ENCODE measurements around the gene MAP3K13. TPM values are rescaled to one million over a fixed set of nuclear protein-coding genes. Genes with fewer than 3 reads are reported as not detected.

MAP3K13 gene
- total and polyA plus RNA-seq, 10 of the 15 experiments (the other 5 are each of a cell fraction or from before 2014, with no cell fraction given) = 10.5 to 70.8 (median 26.8) TPM

DNA sequence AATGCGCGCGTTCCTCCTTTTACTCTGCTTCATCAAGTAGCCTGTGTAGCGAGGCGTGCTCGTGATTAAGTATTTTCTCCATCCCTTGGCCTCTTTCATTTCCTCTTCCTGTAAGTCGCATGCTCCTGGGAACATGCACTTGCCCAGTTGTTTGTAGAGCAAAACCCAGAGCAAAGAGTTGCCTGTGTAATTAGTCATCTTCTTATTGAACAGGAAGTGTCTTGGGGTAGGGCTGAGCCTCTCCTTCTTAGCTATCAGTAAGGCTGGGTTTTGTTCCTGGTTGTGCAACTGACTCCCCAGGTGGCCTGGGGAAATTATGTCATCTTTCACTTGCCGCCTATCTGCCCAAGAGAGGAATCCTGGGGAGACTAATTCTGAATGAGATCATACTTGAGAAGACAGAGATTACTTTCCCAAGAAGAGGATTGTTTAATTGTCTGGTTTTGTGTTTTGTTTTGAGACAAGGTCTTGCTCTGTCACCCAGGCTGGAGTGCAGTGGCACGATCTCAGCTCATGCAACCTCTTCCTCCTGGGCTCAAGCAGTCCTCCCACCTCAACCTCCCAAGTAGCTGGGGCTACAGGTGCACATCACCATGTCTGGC, 174.5 kb downstream of the MAP3K13 start (continued):
- TF ChIP-seq, protein P1, sequence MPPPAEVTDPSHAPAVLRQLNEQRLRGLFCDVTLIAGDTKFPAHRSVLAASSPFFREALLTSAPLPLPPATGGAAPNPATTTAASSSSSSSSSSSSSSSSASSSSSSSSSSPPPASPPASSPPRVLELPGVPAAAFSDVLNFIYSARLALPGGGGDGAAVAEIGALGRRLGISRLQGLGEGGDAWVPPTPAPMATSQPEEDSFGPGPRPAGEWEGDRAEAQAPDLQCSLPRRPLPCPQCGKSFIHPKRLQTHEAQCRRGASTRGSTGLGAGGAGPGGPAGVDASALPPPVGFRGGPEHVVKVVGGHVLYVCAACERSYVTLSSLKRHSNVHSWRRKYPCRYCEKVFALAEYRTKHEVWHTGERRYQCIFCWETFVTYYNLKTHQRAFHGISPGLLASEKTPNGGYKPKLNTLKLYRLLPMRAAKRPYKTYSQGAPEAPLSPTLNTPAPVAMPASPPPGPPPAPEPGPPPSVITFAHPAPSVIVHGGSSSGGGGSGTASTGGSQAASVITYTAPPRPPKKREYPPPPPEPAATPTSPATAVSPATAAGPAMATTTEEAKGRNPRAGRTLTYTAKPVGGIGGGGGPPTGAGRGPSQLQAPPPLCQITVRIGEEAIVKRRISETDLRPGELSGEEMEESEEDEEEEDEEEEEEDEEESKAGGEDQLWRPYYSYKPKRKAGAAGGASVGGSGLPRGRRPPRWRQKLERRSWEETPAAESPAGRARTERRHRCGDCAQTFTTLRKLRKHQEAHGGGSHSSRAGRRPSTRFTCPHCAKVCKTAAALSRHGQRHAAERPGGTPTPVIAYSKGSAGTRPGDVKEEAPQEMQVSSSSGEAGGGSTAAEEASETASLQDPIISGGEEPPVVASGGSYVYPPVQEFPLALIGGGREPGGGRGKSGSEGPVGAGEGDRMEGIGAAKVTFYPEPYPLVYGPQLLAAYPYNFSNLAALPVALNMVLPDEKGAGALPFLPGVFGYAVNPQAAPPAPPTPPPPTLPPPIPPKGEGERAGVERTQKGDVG (CRISPR knock-in tag; IDR thresholded peaks at IDR 0.05) = no peak
- TF ChIP-seq TARDBP (IDR thresholded peaks at IDR 0.05; ENCODE audit: borderline replicate concordance) = 0 out of 2 replicates have a peak, but pooled peaks have one; percentile 57
- peak; percentile 58 for TF ChIP-seq GABPA (IDR thresholded peaks at IDR 0.05; ENCODE audit: low read depth)
- no peak; the same call in 2 of the 3 replicates for TF ChIP-seq POU2F2 (IDR thresholded peaks at IDR 0.05; ENCODE audit: borderline replicate concordance, low read depth, low read length)
- no peak for TF ChIP-seq ZNF217 (IDR thresholded peaks at IDR 0.05)
- peak; percentile 64 for TF ChIP-seq MEF2B (IDR thresholded peaks at IDR 0.05; ENCODE audit: partially characterized antibody, poor library complexity, severe bottlenecking)
- peak; percentile 72; the same call in 1 of the 2 replicates for TF ChIP-seq MTA3 (IDR thresholded peaks at IDR 0.05; ENCODE audit: borderline replicate concordance, low read length)
- peak; percentile 97 for TF ChIP-seq ATF7 (IDR thresholded peaks at IDR 0.05; ENCODE audit: low read depth)
- no peak for TF ChIP-seq CHD1 (IDR thresholded peaks at IDR 0.05; ENCODE audit: low read depth, low read length)
- peak; percentile 99 for TF ChIP-seq EED (IDR thresholded peaks at IDR 0.05; ENCODE audit: low read depth)
- TF ChIP-seq JUND (IDR thresholded peaks at IDR 0.05; ENCODE audit: low read depth, low read length) = no peak
- TF ChIP-seq, protein P2, sequence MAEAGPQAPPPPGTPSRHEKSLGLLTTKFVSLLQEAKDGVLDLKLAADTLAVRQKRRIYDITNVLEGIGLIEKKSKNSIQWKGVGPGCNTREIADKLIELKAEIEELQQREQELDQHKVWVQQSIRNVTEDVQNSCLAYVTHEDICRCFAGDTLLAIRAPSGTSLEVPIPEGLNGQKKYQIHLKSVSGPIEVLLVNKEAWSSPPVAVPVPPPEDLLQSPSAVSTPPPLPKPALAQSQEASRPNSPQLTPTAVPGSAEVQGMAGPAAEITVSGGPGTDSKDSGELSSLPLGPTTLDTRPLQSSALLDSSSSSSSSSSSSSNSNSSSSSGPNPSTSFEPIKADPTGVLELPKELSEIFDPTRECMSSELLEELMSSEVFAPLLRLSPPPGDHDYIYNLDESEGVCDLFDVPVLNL (IDR thresholded peaks at IDR 0.05; ENCODE audit: low read depth, low read length) = no peak
- TF ChIP-seq BHLHE40 (IDR thresholded peaks at IDR 0.05; ENCODE audit: borderline replicate concordance in 1 of 2, low read depth in 2 of 2, low read length in 1 of 2) = peak; percentile 72 to 77; a peak in 3 of 4 replicates
- TF ChIP-seq, protein P3, sequence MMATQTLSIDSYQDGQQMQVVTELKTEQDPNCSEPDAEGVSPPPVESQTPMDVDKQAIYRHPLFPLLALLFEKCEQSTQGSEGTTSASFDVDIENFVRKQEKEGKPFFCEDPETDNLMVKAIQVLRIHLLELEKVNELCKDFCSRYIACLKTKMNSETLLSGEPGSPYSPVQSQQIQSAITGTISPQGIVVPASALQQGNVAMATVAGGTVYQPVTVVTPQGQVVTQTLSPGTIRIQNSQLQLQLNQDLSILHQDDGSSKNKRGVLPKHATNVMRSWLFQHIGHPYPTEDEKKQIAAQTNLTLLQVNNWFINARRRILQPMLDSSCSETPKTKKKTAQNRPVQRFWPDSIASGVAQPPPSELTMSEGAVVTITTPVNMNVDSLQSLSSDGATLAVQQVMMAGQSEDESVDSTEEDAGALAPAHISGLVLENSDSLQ (IDR thresholded peaks at IDR 0.05) = no peak
- TF ChIP-seq RELA (IDR thresholded peaks at IDR 0.05; ENCODE audit: borderline replicate concordance, partially characterized antibody) = no peak
- no peak for TF ChIP-seq NFXL1 (IDR thresholded peaks at IDR 0.05; ENCODE audit: borderline replicate concordance)
- TF ChIP-seq, protein P4, sequence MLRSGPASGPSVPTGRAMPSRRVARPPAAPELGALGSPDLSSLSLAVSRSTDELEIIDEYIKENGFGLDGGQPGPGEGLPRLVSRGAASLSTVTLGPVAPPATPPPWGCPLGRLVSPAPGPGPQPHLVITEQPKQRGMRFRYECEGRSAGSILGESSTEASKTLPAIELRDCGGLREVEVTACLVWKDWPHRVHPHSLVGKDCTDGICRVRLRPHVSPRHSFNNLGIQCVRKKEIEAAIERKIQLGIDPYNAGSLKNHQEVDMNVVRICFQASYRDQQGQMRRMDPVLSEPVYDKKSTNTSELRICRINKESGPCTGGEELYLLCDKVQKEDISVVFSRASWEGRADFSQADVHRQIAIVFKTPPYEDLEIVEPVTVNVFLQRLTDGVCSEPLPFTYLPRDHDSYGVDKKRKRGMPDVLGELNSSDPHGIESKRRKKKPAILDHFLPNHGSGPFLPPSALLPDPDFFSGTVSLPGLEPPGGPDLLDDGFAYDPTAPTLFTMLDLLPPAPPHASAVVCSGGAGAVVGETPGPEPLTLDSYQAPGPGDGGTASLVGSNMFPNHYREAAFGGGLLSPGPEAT (IDR thresholded peaks at IDR 0.05; ENCODE audit: low read depth) = peak; percentile 82
- TF ChIP-seq SP1 (IDR thresholded peaks at IDR 0.05; ENCODE audit: low read depth, low read length) = peak; percentile 28
- TF ChIP-seq CREM (IDR thresholded peaks at IDR 0.05; ENCODE audit: low read depth) = peak; percentile 81
- TF ChIP-seq, protein P5, sequence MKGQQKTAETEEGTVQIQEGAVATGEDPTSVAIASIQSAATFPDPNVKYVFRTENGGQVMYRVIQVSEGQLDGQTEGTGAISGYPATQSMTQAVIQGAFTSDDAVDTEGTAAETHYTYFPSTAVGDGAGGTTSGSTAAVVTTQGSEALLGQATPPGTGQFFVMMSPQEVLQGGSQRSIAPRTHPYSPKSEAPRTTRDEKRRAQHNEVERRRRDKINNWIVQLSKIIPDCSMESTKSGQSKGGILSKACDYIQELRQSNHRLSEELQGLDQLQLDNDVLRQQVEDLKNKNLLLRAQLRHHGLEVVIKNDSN (IDR thresholded peaks at IDR 0.05; ENCODE audit: borderline replicate concordance, extremely low read length, insufficient read depth, low read depth, low read length) = no peak
- no peak for TF ChIP-seq ZNF274 (IDR thresholded peaks at IDR 0.05; ENCODE audit: insufficient read depth, insufficient read length)
- no peak for TF ChIP-seq ZNF24 (IDR thresholded peaks at IDR 0.05)
- TF ChIP-seq POLR2AphosphoS5 (IDR thresholded peaks at IDR 0.05; ENCODE audit: low read length) = peak; percentile 56; the same call in 1 of the 2 replicates

All from GM12878 (cell line).